GM23248 (cell line): ENCODE results near the gene IGFBPL1.

Source experiments
- EZH2 ChIP-seq: fragments of 200-600 bp; sonication (generic); IDR thresholded peaks from 2 replicates; pipeline ENCODE4 v1.6.1; 2018; ENCODE audit warnings: antibody characterized with exemption, mild to moderate bottlenecking; ENCODE audit not compliant: insufficient read depth, poor library complexity, severe bottlenecking
- EZH2phosphoT487 ChIP-seq: fragments of 200-600 bp; sonication (generic); IDR thresholded peaks from 2 replicates; pipeline ENCODE4 v1.6.1; 2018; ENCODE audit warnings: antibody characterized with exemption, moderate library complexity, mild to moderate bottlenecking, low read depth; ENCODE audit not compliant: insufficient read depth

- TF ChIP-seq EZH2 (no peak), EZH2phosphoT487 (no peak)
Measured at GRCh38 chr9:38414040-38414723, 10.1 kb downstream of the IGFBPL1 start.
